ENCODE data around the gene LYPD3.
"Not testable (repeated sequence)": the region's sequence is repeated elsewhere in the genome, so short reads cannot be mapped to it uniquely, and the experiment has no call there.

LYPD3 gene

DNA sequence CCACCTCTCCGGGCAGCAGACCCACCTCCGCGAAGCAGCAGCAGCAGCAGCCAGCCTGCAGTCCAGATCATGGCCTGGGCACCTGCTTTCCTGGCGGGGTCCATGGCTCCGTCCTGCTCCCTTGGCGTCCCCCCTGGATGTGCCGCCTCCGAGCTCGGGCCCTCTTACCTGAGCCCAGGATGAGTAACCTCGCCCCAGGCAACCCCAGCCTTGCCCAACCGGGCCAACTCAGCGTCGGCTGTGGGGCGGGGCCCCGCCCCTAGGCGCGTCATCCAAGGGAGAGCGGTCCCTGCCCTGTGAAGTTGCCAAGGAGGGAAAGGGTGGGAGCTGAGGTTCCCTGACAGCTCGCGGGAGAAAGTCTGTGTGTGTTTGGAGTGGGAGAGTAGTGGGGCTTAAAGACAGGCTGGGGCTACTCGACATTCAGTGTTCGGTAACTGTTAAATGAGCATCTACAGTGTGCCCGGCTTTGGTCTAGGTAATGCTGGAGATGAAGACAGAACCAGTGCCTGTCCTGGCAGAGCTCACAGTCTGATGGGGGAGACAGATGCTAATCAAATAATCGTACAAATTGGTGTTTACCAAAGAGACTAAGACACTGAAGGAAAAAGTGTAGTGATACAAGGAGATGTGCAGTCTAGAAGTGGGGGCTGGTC lies at the start of gene LYPD3:
LYPD3 (minus strand) TSS at position 141 of the 653 bp plus-strand sequence; CDS start at position 104, 37 bp downstream.
- no peak for DNase-seq

DNA sequence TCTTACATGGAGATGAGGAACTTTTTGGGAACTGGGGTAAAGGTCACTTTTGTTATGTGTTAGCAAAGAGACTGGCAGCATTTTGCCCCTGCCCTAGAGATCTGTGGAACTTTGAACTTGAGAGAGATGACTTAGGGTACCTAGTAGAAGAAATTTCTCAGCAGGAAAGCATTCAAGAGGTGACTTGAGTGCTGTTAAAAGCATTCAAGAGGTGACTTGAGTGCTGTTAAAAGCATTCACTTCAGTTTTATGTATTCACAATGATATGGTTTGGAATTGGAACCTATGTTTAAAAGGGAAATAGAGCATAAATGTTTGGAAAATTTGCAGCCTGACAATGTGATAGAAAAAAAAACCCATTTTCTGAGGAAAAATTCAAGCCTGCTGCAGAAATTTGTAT lies 47.0 kb upstream of the LYPD3 start:
- not testable (repeated sequence) for DNase-seq

DNA sequence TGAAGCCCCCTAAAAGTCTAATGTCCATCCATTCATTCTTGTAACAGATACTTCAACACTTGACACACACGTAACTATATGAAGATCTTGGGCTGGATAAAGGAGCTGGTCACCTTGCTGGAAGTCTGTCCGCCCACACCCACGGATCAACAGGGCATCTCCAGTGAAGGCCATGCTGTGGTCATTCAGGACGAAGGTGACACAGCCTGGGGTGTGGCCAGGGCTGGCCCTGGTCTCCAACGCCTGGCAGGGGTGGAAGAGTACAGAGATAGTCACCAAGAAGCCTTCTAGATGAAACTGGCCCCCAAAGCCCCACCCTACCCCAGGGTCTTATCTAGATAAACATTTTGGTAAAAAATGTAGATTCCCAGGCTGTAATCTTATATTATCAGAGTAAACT lies 45.9 kb upstream of the LYPD3 start:
- no peak for DNase-seq

GRCh38 chr19:43510713-43511112 lies 45.3 kb upstream of the LYPD3 start:
- DNase-seq: no peak

GRCh38 chr19:43507880-43508279 lies 42.5 kb upstream of the LYPD3 start:
- no peak for DNase-seq

DNA sequence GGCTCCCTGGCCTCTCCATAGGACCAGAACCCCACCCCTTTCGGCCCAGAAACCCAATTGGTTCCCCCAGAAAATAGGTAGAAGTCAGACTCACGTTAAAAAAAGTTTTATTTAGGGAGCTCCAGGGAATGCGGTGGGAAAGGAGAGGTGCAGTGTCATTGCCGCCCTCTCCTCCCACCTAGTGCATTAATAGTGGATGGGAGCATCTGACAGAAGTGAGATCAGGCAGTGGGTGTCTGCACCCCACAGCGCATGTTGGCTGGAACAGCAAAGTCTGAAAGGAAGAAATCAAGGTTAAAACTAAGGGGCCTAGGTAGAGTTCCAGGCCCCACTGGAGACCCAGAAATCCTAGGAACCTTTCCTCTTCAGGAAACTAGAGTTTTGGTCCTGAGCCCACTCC lies 41.2 kb upstream of the LYPD3 start:
- DNase-seq: no peak

DNA sequence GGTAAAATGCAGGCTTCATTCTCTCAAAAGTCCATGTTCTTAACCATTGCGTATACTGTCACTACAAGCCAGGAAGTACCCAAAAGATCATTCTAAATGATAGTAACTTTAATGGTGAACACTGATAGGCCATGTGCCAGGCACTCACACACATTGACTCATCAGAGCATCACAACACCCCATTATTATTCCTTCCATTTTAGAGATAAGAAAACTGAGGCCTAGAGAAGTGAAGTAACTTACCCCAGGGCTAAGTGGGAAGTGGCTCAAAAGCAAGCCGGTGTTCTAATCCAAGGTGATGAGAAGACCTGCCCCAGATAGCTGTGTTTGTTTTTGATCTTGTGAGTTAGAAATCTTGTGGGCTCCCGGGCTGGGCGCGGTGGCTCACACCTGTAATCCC lies 40.5 kb upstream of the LYPD3 start:
- DNase-seq: no peak

- DNase-seq: no peak
Observed at GRCh38 chr19:43505186-43505456, 39.7 kb upstream of the LYPD3 start.

DNA sequence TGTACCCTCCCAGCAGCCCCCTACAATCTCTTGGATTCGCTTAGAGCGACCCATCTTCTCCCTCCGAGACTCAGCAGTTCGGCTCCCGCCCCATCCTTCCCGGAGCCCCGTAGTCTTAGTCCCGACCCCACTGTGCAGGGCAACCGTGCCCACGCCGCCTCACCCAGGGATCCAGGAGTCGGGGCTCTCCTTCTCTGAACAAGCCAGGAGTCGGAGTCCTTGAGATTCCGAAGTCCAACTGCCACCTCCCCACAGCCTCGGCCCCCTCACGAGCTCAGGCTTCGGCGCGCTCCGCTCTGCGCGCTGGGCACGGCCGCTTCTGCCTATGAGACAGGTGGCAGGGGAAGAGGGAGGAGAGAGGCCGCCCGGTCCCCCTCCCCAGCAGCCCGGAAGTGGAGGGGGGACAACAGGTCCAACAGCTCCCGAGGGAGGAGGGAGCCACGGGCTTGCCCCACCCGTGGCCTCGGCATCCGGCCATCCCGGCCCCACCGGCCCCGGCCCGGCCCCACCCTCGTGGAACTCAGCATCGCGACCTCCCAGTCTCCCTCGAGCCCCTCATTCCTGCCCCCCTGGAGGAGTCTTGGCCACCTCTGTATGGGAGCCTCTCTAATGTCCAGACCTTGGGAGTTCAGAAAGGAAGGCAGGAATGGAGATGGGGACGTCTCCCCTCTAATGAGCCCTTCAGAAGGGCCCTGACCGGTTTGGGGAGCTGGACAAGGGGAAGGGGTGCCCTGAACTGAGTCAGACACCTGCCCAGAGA lies 39.2 kb upstream of the LYPD3 start, which contains the start of gene PHLDB3:
PHLDB3 (minus strand) TSS at position 321 of the 760 bp plus-strand sequence. CDS start 628 bp downstream, outside the sequence.
- DNase-seq: no peak

DNA sequence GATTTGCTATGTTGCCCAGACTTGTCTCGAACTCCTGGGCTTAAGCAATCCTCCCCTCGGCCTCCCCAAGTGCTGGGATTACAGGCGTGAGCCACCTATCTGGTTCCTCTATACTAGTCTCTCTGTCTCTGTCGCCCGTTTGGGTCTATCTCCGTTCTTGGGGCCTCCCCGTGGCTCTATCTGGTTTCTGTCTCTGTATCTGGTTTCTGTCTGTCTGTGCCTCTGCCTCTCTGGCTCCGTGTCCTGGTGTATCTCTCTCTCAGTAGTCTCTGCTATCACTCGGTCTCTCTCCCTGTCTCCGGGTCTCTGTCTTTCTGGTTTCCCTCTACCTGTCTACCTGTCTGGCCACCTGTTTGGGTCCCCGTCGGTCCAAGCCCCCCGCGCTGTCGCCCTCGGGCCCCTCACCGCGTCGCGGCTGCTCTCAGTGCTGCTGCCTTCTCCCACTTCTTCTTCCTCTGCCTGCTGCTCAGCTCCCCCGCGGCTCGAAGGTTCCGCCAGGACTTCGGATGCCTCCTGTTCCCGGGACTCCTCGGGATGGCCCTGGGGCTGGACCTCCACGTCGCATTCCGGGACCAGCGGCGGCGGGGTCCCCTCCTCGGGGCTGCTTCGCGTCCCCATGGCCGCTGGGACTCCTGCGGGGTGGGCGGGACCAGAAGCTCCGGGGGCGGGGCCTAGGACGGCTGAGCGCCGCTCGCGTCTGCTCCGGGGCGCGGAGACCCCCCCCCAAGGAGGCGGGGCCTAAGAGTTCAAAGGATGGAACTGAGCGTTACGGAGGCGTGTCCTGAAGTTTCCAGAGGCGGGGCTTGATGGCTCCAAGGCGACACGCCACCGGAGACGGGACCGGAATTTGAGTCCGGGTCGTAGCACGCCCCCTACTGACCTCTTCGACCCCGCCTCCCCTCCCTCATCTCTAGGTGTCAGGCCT lies 38.4 kb upstream of the LYPD3 start:
- DNase-seq: peak; percentile 91

DNA sequence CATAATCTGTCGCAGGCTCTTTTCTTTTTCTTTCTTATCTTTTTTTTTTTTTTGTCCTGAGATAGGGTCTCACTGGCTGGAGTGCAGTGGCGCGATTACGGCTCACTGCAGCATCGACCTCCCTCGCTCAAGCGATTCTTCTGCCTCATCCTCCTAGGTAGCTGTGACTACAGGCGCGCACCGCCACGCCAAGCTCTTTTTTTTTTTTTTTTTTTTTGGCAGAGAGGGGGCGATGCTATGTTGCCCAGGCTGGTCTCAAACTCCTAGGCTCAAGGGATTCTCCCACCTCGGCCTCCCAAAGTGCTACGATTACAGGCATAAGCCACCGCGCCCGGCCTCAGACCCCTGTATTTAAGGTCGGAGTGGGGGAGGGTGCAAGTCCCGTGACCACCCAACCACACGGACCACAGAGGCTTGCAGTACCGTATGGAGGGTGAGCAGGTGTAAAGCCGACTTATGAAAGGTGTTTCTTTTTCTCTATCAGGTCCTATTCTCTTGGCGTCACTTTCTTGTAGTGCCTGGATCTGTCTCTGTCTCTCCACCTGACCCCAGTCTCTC lies 37.1 kb upstream of the LYPD3 start:
- DNase-seq: no peak

DNA sequence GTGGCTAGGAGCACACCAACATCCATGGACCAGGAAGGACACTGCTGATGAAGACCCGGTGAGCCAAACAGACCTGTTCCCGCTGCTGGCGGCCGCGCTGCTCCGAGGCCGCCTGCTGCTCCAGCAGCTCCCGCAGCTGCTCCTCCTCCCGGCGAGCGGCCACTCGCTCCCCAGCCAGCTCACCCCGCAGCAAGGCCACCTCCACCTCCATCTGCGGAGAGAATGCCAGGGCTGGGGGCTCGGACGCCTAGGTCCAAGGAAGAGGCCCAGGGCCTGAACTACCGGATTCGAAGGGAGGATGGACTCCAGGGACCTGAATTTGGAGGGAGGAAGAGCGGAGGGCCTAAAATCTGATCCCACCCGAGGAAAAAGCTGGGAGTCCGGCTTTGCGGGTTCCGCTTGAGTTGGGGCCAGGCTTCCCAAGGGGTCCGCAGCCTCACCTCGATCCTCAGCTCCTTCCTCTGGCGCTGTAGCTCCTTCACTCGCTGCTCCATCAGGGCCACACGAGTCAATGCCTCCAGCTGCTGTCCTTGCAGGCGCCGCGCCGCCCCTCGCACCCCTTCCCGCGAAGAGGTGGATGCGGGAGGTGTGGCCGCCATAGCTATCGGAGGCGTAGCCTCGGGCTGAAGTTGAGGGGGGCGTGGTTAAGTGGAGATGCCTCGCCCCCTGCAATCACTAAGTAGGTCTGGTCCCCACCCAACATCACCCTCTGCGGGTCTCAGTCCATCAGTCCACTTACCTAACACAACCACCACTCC lies 36.4 kb upstream of the LYPD3 start:
- no peak for DNase-seq

GRCh38 chr19:43499042-43499441 lies 33.6 kb upstream of the LYPD3 start:
- no peak for DNase-seq

DNA sequence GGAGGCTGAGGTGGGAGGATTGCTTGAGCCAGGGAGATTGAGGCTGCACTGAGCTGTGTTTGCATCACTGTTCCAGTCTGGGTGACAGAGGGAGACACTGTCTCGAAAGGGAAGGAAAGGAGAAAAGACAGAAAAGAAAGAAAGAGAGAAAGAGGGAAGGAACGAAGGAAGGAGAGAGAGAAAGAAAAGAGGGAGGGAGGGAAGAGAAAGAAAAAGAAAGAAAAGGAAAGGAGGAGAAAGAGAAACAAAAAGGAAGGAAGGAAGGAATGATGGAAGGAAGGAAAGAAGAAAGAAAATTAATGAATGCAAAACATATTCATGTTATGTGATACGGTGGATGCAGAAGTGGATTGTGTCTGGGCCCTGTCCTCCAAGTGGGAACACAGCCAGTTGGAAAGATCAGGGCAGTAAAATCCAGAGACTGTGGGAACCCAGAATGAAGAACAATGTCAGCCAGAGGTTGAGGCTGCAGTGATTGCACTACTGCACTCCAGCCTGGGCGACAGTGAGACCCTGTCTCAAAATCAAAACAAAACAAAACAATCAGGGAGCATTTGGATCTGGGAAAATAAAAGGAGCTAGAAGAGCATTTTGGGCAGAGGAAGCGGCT lies 32.9 kb upstream of the LYPD3 start:
- DNase-seq: no peak

DNA sequence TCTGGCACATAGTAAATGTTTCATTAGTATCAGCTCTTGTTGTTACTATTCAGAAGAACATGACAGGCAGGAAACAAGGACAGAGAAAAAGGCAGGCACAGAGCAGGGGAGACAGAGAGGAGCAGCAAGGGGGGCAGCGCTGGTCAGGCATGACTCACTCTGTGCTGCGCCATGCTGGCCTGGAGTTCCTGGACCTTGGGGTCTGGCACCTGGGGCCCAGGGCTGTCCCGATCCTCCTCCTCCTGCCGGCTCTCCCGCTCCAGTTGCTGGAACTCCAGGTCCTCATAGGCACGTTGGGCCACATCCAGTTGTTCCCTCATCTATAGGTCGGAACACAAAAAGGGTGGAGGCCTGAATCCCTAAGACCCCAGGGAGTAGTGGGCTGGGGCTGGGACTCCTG lies 31.6 kb upstream of the LYPD3 start:
- DNase-seq: no peak

GRCh38 chr19:43495082-43495481 lies 29.7 kb upstream of the LYPD3 start:
- no peak for DNase-seq

- DNase-seq: no peak
Observed at GRCh38 chr19:43490759-43491158, 25.4 kb upstream of the LYPD3 start.

- no peak for DNase-seq
Observed at GRCh38 chr19:43489979-43490599, 24.7 kb upstream of the LYPD3 start.

GRCh38 chr19:43489310-43489709 lies 23.9 kb upstream of the LYPD3 start:
- no peak for DNase-seq

DNA sequence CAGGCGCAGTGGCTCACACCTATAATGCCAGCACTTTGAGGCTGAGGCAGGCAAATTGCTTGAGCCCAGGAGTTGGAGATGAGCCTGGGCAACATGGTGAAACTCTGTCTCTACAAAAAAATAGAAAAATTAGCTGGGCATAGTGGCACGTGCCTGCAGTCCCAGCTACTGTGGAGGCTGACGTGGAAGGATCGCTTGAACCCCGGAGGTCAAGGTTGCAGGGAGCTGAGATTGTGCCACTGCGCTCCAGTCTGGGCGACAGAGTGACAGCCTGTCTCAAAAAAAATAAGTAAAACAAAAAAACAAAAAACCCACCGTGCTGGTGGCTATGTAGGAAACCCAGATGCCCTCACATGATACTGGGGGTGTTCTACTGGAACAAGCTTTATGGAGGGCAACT lies 22.8 kb upstream of the LYPD3 start:
- no peak for DNase-seq

DNA sequence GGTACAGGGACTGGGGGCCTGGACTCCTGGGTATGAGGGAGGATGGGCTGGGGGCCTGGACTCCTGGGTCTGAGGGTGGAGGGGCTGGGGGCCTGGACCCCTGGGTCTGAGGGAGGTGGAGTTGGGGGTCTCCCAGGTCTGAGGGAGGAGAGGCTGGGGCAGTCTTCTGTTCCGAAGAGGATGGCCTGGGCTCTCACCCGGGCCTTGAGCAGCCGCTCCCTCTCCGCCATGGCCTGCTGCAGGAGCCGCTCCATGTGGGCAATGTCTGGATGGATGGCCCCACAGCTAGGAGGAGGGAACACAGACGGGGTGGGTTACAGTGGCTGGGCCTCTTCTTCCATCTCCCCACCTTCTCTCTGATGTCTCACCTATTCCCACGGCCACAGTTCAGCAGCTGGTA lies 21.0 kb upstream of the LYPD3 start:
- no peak for DNase-seq

GRCh38 chr19:43485951-43486350 lies 20.5 kb upstream of the LYPD3 start:
- DNase-seq: no peak

All from NCI-H1048 (cell line).